Ishikawa (cell line): ENCODE data around the gene NLE1.

Experiments
- CEBPB ChIP-seq: IDR thresholded peaks from 2 replicates; pipeline ENCODE4 v1.6.1; 2012
- CREB1 ChIP-seq: IDR thresholded peaks from 2 replicates; pipeline ENCODE4 v1.6.1; 2012; ENCODE audit warnings: low read depth
- EGR1 ChIP-seq: IDR thresholded peaks from 2 replicates; pipeline ENCODE4 v1.6.1; 2012
- EP300 ChIP-seq: IDR thresholded peaks from 2 replicates; pipeline ENCODE4 v1.6.1; 2012; ENCODE audit warnings: borderline replicate concordance
- FOXM1 ChIP-seq: IDR thresholded peaks from 2 replicates; pipeline ENCODE4 v1.6.1; 2012; ENCODE audit warnings: low read depth, borderline replicate concordance
- MAX ChIP-seq: IDR thresholded peaks from 2 replicates; pipeline ENCODE4 v1.6.1; 2012
- NFIC ChIP-seq: IDR thresholded peaks from 2 replicates; pipeline ENCODE4 v1.6.1; 2012
- RAD21 ChIP-seq: IDR thresholded peaks from 2 replicates; pipeline ENCODE4 v1.6.1; 2012; ENCODE audit warnings: low read depth
- REST ChIP-seq: IDR thresholded peaks from 2 replicates; pipeline ENCODE4 v1.6.1; 2012; ENCODE audit warnings: low read depth, mild to moderate bottlenecking
- TAF1 ChIP-seq: IDR thresholded peaks from 2 replicates; pipeline ENCODE4 v1.6.1; 2012; ENCODE audit warnings: low read depth, mild to moderate bottlenecking
- TCF12 ChIP-seq: IDR thresholded peaks from 2 replicates; pipeline ENCODE4 v1.6.1; 2012; ENCODE audit warnings: low read depth
- TEAD4 ChIP-seq: IDR thresholded peaks from 2 replicates; pipeline ENCODE4 v1.6.1; 2012
- USF1 ChIP-seq: IDR thresholded peaks from 2 replicates; pipeline ENCODE4 v1.6.1; 2012
- YY1 ChIP-seq: IDR thresholded peaks from 2 replicates; pipeline ENCODE4 v1.6.1; 2012; ENCODE audit warnings: low read depth
- ZBTB7A ChIP-seq: IDR thresholded peaks from 2 replicates; pipeline ENCODE4 v1.6.1; 2012; ENCODE audit warnings: low read depth

The NLE1 gene

DNA sequence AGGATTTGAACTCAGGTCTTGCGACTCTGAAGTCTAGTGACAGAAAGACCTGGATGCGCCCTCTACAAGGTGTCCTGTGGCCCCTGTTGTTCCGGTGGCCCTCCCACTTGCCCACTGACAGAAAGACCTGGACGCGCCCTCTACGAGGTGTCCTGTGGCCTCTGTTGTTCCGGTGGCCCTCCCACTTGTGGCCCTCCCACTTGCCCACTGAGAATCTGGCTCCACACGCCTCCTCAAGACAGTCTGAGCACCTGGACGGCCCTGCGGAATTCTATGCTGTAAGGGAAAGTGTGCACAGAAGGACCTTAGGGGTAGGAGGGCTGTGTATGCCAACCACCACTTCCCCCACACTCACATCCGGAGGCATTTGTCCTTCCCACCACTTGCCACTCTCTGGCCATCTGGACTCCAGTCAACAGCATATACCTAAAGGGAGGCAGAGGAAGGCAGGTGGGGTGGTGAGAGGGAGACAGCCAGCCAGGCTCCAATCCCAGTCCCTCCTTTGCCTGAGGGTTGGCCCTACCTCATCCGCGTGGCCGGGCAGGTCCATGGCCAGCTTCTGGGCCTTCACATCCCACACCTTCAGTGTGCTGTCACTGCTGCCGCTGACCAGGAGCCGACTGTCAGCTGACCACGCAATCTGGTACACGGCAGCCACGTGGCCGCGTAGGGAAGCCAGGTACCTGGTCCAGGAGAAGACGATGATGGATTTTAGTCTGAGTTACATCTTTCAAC lies 9.1 kb downstream of the NLE1 start:
- TF ChIP-seq USF1 (no peak), EGR1 (no peak), CEBPB (no peak), MAX (no peak), NFIC (no peak), YY1 (no peak), TCF12 (no peak), TAF1 (no peak)

DNA sequence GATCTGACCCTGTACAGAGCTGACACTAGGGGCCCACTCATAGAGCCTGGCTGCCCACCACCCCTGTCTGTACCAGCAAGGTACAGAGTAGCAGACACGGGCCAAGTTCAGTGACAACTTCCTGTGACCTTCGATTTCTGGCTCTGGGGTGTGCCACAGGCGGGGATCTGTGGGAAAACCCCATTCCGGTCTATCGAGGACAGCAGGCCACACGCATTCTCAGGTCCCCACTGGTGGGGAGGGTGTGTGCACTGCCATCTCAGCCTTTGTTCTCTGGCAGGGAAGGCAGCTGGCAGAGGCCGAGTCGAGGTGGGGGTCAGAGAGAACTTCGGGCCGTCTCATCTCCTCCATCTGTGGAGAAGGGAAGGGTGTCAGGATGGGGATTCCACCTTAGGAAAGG lies 10.0 kb downstream of the NLE1 start:
- TF ChIP-seq TEAD4 (no peak), TAF1 (no peak), CEBPB (no peak), RAD21 (no peak), ZBTB7A (no peak), EGR1 (no peak), EP300 (no peak), MAX (no peak), TCF12 (no peak), USF1 (no peak), YY1 (no peak), CREB1 (no peak), FOXM1 (no peak)

GRCh38 chr17:35130392-35130791 lies 11.7 kb downstream of the NLE1 start:
- TF ChIP-seq FOXM1 (no peak), NFIC (no peak), RAD21 (no peak), CEBPB (no peak), USF1 (no peak), EGR1 (no peak), MAX (no peak), TCF12 (no peak), REST (no peak), TEAD4 (no peak), YY1 (no peak), ZBTB7A (no peak), EP300 (no peak), CREB1 (no peak), TAF1 (no peak)

DNA sequence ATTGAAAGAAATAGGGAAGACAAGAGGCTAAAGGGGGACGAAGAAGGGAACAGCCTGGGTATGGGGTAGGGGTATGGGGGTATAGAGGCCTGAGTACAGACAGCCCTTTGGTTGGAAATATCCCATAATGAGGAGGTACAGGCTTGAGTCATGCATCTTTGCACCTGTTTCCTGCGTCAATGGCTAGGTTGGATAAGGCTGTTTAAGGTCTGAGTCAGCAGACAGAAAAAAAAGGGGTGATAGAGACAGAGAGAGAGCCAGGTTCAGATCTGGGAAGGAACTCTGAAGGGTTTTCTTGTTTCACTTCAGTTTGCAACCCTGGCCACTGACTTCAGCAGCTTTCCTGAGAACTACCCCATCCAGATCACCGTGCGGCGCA lies 12.1 kb downstream of the NLE1 start:
- TF ChIP-seq NFIC (no peak), YY1 (no peak), EGR1 (no peak), RAD21 (no peak), TCF12 (no peak), MAX (no peak), CEBPB (no peak), EP300 (no peak), USF1 (no peak), ZBTB7A (no peak), TAF1 (no peak)

DNA sequence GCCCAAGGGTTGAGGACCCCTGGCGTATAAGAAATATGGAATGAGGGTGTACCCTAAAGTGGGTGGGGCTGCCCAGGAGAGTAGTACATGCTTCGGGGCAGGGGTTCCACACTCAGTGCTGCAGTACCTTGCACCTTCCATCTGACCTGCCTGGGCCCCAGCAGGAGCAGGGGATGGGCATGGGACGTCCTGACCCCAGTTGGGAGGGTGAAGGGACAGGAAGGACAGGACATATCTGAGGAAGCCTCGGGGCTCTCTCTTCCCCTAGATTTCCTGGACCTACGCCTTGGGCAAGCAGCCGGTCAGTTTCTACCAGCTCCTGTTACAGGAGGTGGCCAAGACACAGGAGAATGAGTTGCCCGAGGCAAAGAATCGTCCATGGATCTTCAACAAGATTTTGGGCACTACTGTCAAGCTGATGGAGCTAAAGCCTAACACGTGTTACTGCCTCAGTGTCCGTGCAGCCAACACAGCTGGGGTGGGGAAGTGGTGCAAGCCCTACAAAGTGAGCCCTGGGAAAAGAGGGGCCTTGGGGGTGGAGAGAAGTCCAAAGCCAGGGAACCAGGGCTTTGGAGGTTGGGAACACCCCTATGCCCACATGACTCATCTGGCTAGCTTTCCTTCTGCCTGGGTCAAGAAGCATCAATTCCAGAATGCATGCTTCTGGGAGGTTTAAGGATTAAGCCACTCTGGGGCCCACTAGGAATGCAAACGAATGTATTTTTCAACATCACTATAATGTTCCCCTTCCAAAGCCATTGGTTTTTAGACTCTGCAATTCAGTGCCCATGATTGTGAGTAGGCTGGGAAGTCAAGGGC lies 12.7 kb downstream of the NLE1 start:
- no peak for TF ChIP-seq NFIC
- TF ChIP-seq FOXM1: no peak
- no peak for TF ChIP-seq CREB1
- TF ChIP-seq TCF12: no peak
- TF ChIP-seq MAX: no peak
- no peak for TF ChIP-seq TAF1
- TF ChIP-seq TEAD4: no peak
- TF ChIP-seq RAD21: no peak
- TF ChIP-seq USF1: no peak
- no peak for TF ChIP-seq EGR1
- TF ChIP-seq EP300: no peak
- TF ChIP-seq ZBTB7A: no peak
- no peak for TF ChIP-seq CEBPB
- no peak for TF ChIP-seq YY1
- no peak for TF ChIP-seq REST
